Gastroesophageal sphincter (tissue), 4 donors: ENCODE measurements around the gene EMX1. TPM values are rescaled to one million over a fixed set of nuclear protein-coding genes. Genes with fewer than 3 reads are reported as not detected.

Experiments used
- ATAC-seq: fragments of 150-250 bp; one replicate; pipeline ENCODE4 v1.9.1; 2016; ENCODE audit warnings: mild to moderate bottlenecking, moderate library complexity
- H3K27ac ChIP-seq, 4 donors: fragments of 200-600 bp; sonication (generic) in 3 of 4; 1 replicate in 3 of 4; 2 replicates in 1 of 4; pipeline ENCODE4 v1.5.1; 2016 to 2019
- H3K27me3 ChIP-seq: fragments of 200-600 bp; sonication (generic); one replicate; pipeline ENCODE4 v1.5.1; 2019
- H3K36me3 ChIP-seq, 2 donors: fragments of 200-600 bp; sonication (generic); one replicate each; pipeline ENCODE4 v1.5.1; 2019; ENCODE audit warnings: control low read depth in 1 of 2
- H3K4me1 ChIP-seq, 3 donors: fragments of 200-600 bp; sonication (generic); 1 replicate in 2 of 3; 2 replicates in 1 of 3; pipeline ENCODE4 v1.5.1; 2016 to 2019; ENCODE audit warnings: control low read depth in 2 of 3
- H3K4me3 ChIP-seq, 2 donors: fragments of 200-600 bp; sonication (generic); one replicate each; pipeline ENCODE4 v1.5.1; 2019; ENCODE audit warnings: mild to moderate bottlenecking in 1 of 2, moderate library complexity in 1 of 2
- H3K9me3 ChIP-seq, 3 donors: fragments of 200-600 bp; sonication (generic); one replicate each; pipeline ENCODE4 v1.5.1; 2017 to 2019; ENCODE audit warnings: control low read depth in 2 of 3
- CTCF ChIP-seq, 4 experiments: fragments of 200-600 bp in 2 of 4; fragments of 450-650 bp in 2 of 4; sonication (generic) in 1 of 4; IDR thresholded peaks; one replicate each; pipeline ENCODE4 v1.5.1; 2017 to 2019; ENCODE audit warnings: antibody characterized with exemption in 4 of 4, mild to moderate bottlenecking in 2 of 4, moderate library complexity in 2 of 4
- EP300 ChIP-seq: sonication (generic); formaldehyde crosslinking; IDR thresholded peaks from one replicate; pipeline ENCODE4 v1.6.1; 2017; ENCODE audit warnings: antibody characterized with exemption, mild to moderate bottlenecking
- POLR2A ChIP-seq, 2 donors: fragments of 450-650 bp; IDR thresholded peaks; one replicate each; pipeline ENCODE4 v1.6.1; 2017; ENCODE audit warnings: antibody characterized with exemption in 2 of 2, mild to moderate bottlenecking in 2 of 2, moderate library complexity in 1 of 2
- POLR2AphosphoS5 ChIP-seq: sonication (generic); formaldehyde crosslinking; IDR thresholded peaks from one replicate; pipeline ENCODE4 v1.6.1; 2017; ENCODE audit warnings: antibody characterized with exemption
- WGBS, 2 donors: methylation state at CpG; one replicate each; pipeline ENCODE4 v1.1.5; 2018; ENCODE audit warnings: low coverage in 1 of 2; 5-methylcytosine and 5-hydroxymethylcytosine counted together
- total RNA-seq, 4 donors: library from RNA; depleted of rRNA; stranded (reverse); fragments of >200 nt; gene quantifications; one replicate each; pipeline ENCODE4 v1.1.0, GENCODE V29; 2016

Gene EMX1
- total RNA-seq, result under 1 TPM in 1 of 4 donors, not detected in 3; 0.15 TPM

DNA sequence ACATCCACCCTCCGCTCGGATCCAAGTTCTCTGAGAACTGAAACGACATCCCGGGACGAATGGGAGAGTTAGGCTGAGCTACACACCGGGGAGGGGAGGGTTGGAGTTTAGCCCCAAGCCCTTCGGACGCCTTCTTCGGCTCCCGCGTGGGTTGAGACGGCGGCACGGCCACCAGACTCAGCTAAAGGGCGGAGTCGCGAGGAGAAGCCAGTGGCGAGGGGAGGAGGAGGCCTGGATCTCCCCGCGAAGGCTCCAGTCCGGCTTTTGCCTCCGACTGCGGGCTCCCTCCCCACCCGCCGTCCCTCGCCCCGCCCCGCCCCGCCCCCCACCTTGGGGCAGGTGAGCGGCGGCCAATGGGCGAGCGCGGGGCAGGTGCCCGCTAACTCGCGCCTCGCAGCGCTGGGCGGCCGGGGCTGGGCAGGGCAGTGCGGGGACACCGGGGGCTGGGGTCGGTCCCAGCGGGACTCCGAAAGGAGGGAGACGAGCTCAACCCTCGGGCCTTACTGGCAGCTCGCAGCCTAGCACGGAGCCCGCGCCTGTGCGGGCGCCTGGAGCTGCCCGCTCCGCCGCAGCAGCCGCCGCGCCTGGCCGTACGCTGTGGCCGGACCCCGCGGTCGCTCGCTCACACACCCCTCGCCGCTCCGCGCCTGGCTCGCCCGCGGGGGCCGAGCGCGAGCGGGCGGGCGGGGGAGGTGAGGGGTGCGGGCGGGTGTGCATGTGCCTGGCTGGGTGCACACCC lies at the start of gene EMX1:
Gene EMX1 (plus strand): TSS at position 382 of the 739 bp plus-strand sequence. CDS start 334 bp downstream, at position 716.
- ATAC-seq, result peak; percentile 13
- H3K4me1 ChIP-seq, result peaks cover 3 to 66% (median 51%) of the 10 kb centered on the region in 3 donors

DNA sequence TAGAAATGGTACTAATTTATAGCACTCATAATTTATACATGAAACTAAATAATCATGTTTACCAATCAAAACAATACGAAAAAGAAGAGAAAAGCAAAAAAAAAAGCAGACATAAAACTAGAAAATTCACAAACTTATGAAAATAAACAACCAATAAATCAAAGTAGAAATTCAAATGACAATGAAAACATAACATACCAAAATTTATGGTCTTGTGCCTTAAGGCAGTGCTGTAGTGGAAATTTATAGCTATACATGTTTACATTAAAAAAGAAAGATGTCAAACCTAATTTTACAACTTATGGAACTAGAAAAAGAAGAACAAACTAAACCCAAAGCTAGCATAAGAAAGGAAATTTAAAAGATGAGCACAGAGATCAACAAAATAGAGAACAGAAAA lies 46.3 kb upstream of the EMX1 start:
- Histone ChIP-seq H3K27me3 (peaks cover 10% of the 10 kb centered on the region), H3K27ac (no peak overlapping the region), H3K4me3 (no peak overlapping the region), H3K36me3 (no peaks in the 10 kb centered on the region), H3K4me1 (no peaks in the 10 kb centered on the region), H3K9me3 (peaks cover 0 to 8% (median 0%) of the 10 kb centered on the region in 3 donors)
- no peak for ATAC-seq
- 33 to 42% methylated on average over 1 of the region's 1 CpG for WGBS, 2 donors
- TF ChIP-seq EP300 (no peak), POLR2AphosphoS5 (no peak), CTCF (IDR thresholded peaks at IDR 0.05) (no peak), POLR2A (IDR thresholded peaks at IDR 0.05) (no peak)

More for the DNA sequence above, at the start of gene EMX1:
- Histone ChIP-seq H3K9me3 (no peaks in the 10 kb centered on the region), H3K27me3 (peaks cover 100% of the 10 kb centered on the region), H3K4me3 (peak within 1 kb of the TSS; percentile 15 to 48), H3K27ac (no peak within 1 kb of the TSS), H3K36me3 (no peaks in the 10 kb centered on the region)
- WGBS, 2 donors, result 0 to 2% methylated on average over 5 to 7 of the region's 82 CpGs
- TF ChIP-seq EP300 (no peak), POLR2AphosphoS5 (no peak), CTCF (IDR thresholded peaks at IDR 0.05) (no peak), POLR2A (IDR thresholded peaks at IDR 0.05) (no peak)

GRCh38 chr2:72871880-72872279 lies 45.4 kb upstream of the EMX1 start:
- TF ChIP-seq POLR2AphosphoS5, result no peak
- TF ChIP-seq POLR2A (IDR thresholded peaks at IDR 0.05), result no peak
- no peak for TF ChIP-seq EP300
- TF ChIP-seq CTCF (IDR thresholded peaks at IDR 0.05), result no peak
- no peak overlapping the region for H3K4me3 ChIP-seq

GRCh38 chr2:72883356-72883962 lies 33.9 kb upstream of the EMX1 start:
- H3K36me3 ChIP-seq, result no peaks in the 10 kb centered on the region
- WGBS, 2 donors, result 7 to 11% methylated on average over 4 of the region's 4 CpGs
- no peak overlapping the region for H3K27ac ChIP-seq
- no peak overlapping the region for H3K4me3 ChIP-seq
- no peak for ATAC-seq
- TF ChIP-seq POLR2A (IDR thresholded peaks at IDR 0.05), result no peak
- TF ChIP-seq EP300, result no peak
- no peak for TF ChIP-seq POLR2AphosphoS5
- TF ChIP-seq CTCF (IDR thresholded peaks at IDR 0.05), result no peak
- H3K4me1 ChIP-seq, result peaks cover under 1 to 18% (median 11%) of the 10 kb centered on the region in 3 donors
- H3K27me3 ChIP-seq, result peaks cover 12% of the 10 kb centered on the region
- no peaks in the 10 kb centered on the region for H3K9me3 ChIP-seq

More at GRCh38 chr2:72871880-72872279, 45.4 kb upstream of the EMX1 start:
- no peak overlapping the region for H3K27ac ChIP-seq
- ATAC-seq, result no peak
- peaks cover 10% of the 10 kb centered on the region for H3K27me3 ChIP-seq
- H3K4me1 ChIP-seq, result no peaks in the 10 kb centered on the region
- H3K36me3 ChIP-seq, result no peaks in the 10 kb centered on the region
- H3K9me3 ChIP-seq, result peaks cover 0 to 8% (median 0%) of the 10 kb centered on the region in 3 donors
